ENCODE data around the gene SNAI1. TPM values are rescaled to one million over a fixed set of nuclear protein-coding genes. Genes with fewer than 3 reads are reported as not detected.

Gene SNAI1
- 3.5 and 3.7 TPM in 2 replicates for total RNA-seq

DNA sequence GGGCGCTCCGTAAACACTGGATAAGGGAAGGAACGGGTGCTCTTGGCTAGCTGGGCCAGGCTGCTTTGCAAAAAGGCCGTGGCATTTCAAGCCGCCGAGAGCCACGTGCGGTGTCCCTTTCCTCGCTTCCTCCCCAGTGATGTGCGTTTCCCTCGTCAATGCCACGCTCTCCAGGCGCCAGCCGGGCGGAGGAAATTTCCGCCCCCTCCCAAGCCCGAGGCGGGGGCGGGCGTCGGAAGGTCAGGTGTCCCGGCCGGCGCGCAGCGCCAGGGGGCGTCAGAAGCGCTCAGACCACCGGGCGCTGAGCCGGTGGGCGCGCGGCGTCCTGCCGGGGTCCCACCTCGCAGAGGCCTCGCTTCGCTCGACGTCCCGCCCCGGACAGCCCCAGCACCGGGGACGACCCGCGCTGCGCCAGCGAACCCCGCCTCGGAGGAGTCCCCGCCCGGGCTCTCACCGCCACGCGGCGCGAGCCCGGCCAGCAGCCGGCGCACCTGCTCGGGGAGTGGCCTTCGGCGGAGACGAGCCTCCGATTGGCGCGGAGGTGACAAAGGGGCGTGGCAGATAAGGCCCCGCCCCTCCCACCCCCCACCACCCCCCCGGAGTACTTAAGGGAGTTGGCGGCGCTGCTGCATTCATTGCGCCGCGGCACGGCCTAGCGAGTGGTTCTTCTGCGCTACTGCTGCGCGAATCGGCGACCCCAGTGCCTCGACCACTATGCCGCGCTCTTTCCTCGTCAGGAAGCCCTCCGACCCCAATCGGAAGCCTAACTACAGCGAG is at the start of gene SNAI1:
SNAI1 (plus strand) TSS at position 635 of the 777 bp plus-strand sequence; CDS start at position 715, 80 bp downstream.

DNA sequence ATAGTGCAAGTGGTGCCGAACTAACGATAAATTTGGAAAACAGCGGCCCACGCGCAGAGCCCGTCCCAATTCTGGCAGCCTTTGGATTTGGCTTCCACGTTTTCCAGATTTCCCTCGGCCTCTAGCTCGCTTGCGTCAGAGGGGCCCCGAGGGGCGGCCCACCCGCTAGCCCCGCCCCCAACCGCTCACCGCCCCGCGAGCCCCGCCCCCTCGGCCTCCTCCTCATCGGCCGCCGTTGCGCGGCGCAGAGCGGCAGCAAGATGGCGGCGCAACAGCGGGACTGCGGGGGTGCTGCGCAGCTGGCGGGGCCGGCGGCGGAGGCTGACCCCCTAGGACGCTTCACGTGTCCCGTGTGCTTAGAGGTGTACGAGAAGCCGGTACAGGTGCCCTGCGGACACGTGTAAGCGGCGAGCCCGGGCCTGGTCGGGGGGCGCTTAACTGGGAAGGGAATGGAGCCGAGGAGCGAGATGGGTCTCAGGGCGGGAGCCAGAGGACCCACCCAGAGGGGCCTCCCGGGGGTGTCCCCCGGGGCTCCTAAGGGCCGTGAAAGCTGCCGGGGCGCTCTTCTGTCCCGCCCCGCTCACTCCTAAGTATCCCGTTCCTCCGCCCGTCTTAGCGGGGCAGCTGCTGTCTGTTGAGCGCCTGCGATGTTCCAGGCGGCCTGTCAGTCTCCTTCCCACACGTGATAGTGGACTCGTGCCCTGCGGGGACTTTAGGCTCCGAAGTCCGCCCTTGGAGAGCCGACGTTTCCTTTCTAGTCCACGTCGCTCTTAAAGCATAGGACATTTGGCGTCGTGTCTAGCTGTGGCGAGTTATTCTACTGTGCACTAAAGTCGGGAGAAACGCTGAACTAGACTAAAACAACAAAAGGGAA is 46.4 kb upstream of the SNAI1 start, which contains the start of gene RNF114:
RNF114 (plus strand) TSS at position 245 of the 874 bp plus-strand sequence; CDS start at position 261, 16 bp downstream.

Small RNAs within 50 kb of the gene (small RNA-seq; reads per million reads assigned to genes)
- gene RF00017 (not detected), gene RNU6-147P (not detected)

Other genes with a start within 250 kb of the SNAI1 start
- 6.9 and 9.5 TPM in 2 replicates for gene SLC9A8, start 170.2 kb upstream of the SNAI1 start, total RNA-seq
- gene SPATA2, start 67.5 kb upstream of the SNAI1 start, total RNA-seq = 2.8 and 3.6 TPM in 2 replicates
- gene RNF114, start 46.6 kb upstream of the SNAI1 start, total RNA-seq = 75.1 and 96.7 TPM in 2 replicates
- 146 and 172 TPM in 2 replicates for gene UBE2V1, start 130.2 kb downstream of the SNAI1 start, total RNA-seq
- gene PEDS1, start 170.7 kb downstream of the SNAI1 start, total RNA-seq = 35.5 and 50.8 TPM in 2 replicates
- 5.2 and 7.4 TPM in 2 replicates for gene CEBPB, start 207.8 kb downstream of the SNAI1 start, total RNA-seq

Measured in thoracic aorta endothelial cell (primary cell).